Amygdala (tissue), 56 donors: ENCODE measurements around the gene DOC2A.

ENCODE experiments used
- DNase-seq, 56 donors: peaks; one replicate each; lab custom pipeline; 2025; lab: John Stamatoyannopoulos, UW

Gene DOC2A

DNA sequence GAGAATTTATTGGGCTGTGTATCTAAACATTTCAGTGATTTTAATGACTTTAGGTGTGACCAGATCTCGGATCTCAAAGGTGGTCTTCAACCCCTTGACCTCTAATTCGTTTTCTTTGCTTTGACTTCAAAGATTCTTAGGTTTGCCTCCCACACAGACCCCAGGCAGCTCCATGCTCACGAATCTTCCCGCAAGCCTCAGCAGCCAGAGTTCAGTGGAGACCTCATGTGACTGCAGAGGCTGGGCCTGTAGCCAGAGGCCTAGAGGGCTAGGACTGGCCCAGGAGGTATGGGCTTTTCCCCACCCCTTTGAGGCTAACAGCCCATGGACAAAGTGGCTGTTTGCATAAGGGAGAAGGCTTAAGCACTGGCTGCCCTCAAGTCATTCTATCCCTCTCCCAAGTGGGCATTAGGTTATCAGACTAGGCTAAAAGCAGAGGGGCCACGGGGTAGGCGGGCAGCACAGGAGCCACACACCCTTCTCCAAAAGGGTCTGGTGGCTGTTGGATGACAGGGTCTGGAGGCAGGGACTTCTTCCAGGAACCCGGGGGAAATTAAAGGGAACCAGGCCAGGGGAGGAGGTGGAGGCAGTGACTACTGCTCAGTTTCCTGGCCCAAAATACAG, 18.4 kb downstream of the DOC2A start:
- no peak for DNase-seq

DNA sequence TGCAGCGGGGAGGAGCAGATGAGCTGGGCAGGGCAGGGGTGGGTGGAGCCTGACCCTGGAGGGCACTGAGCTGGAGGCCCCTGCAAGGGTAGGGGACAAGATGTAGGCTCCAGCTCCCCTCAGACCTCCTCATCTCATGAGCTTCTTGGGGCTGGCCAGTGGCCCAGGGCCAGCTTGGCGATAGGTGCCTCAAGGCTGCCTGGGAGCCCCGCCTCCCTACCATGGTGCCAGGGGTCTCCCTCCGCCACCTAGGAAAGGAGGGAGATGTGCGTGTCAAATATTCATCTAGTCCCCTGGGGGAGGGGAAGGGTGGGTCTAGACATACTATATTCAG, 19.3 kb downstream of the DOC2A start:
- no peak for DNase-seq

DNA sequence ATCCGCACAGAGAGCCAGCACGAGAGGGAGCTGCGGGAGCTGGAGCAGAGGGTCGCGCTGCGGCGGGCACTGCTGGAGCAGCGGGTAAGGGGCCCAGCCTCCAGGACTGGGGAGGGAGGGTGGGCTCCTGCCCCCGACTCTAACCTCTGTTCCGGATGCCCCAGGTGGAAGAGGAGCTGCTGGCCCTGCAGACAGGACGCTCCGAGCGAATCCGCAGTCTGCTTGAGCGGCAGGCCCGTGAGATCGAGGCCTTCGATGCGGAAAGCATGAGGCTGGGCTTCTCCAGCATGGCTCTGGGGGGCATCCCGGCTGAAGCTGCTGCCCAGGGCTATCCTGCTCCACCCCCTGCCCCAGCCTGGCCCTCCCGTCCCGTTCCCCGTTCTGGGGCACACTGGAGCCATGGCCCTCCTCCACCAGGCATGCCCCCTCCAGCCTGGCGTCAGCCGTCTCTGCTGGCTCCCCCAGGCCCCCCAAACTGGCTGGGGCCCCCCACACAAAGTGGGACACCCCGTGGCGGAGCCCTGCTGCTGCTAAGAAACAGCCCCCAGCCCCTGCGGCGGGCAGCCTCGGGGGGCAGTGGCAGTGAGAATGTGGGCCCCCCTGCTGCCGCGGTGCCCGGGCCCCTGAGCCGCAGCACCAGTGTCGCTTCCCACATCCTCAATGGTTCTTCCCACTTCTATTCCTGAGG, 19.8 kb downstream of the DOC2A start:
- no peak for DNase-seq

DNA sequence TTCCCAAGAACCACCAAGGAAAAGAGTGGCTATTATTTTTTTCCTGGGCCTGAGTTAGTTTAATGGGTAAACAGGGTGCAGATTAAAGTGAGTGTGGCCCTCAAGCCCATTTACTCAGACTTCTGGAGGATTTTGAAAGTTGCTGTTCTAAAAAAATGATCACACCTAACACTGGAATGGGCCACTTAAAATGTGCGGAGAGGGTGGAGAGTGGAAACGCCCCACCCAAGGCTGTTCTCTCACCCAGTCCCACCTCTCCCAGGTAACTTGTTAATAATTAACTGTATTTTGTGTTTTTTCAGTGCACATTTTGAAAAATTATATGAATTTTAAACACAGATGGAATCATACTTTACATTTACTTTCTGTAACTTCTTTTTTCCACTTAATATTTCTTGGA, 20.8 kb downstream of the DOC2A start:
- no peak for DNase-seq

DNA sequence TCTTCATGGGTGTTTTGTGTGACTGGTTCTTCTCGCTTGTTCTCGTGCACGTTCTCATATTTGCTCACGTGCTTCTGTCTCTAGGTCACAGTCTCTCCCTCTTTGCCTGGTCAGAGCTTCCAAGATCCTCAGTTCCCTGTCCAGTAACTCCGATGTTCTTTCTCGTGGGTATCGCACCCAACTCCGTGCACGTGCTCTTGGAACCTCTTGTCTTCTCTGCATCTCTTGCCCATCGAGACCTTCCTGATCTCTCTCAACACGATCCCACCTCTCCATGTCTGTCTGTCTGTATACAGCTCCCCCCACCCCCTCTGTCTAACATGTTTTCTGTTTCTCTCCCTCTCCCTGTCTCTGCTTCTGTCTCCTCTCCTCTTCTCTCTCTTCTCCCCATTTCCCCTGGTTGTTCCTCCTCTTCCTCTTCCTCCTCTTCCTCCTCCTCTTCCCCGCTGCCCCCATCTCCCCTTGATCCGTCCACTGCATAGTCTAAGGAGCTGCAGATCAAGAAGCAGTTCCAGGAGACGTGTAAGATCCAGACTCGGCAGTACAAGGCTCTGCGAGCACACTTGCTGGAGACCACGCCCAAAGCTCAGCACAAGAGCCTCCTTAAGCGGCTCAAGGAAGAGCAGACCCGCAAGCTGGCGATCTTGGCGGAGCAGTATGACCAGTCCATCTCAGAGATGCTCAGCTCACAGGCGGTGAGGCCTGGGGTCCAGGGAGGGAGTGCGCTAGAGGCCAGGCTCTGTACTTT, 21.5 kb downstream of the DOC2A start:
- no peak for DNase-seq

DNA sequence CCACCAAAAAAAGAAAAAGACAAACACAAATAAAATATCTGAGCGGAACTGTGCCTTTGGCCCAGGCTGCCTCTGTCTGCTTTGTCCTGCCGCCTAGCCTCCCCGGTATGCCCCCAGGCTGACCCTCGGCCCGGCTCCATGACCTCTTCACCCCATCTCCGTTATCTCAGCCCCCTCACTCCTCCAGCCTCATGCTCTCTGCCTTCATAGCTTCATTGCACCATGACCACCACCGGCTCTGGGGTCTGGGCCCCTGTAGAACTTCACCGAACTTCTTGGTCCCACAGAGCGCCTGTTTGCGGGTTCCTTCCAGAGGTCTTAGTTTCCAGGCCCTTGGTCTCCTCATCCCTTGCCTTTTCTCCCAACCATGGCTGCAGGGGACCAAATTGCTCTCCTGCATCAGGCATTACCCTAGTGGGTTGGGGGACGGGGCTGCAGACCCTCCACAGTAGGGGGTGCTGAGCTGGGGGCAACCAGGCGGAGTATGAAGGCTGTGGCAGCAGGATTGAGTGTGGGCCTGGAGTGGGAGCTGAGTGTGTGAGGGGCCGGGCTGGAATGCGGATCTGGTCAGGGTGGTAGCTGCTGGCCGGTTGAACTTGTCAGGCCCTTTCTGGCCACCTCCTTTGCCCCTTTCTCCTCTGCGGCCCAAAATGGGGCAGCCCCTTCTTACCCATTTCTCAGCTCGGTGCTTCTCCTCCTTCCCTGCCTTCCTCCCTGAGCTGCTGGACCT, 22.3 kb downstream of the DOC2A start:
- DNase-seq: no peak

DNA sequence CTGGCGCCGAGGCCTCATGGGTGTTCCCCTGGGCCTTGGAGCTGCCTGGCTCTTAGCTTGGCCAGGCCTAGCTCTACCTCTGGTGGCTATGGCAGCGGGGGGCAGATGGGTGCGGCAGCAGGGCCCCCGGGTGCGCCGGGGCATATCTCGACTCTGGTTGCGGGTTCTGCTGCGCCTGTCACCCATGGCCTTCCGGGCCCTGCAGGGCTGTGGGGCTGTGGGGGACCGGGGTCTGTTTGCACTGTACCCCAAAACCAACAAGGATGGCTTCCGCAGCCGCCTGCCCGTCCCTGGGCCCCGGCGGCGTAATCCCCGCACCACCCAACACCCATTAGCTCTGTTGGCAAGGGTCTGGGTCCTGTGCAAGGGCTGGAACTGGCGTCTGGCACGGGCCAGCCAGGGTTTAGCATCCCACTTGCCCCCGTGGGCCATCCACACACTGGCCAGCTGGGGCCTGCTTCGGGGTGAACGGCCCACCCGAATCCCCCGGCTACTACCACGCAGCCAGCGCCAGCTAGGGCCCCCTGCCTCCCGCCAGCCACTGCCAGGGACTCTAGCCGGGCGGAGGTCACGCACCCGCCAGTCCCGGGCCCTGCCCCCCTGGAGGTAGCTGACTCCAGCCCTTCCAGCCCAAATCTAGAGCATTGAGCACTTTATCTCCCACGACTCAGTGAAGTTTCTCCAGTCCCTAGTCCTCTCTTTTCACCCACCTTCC, 23.3 kb downstream of the DOC2A start:
- DNase-seq: no peak

DNA sequence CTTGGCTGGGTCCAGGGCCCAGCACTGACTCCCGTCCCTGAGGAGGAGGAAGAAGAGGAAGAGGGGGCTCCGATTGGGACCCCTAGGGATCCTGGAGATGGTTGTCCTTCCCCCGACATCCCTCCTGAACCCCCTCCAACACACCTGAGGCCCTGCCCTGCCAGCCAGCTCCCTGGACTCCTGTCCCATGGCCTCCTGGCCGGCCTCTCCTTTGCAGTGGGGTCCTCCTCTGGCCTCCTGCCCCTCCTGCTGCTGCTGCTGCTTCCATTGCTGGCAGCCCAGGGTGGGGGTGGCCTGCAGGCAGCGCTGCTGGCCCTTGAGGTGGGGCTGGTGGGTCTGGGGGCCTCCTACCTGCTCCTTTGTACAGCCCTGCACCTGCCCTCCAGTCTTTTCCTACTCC, 23.9 kb downstream of the DOC2A start:
- DNase-seq: no peak

DNA sequence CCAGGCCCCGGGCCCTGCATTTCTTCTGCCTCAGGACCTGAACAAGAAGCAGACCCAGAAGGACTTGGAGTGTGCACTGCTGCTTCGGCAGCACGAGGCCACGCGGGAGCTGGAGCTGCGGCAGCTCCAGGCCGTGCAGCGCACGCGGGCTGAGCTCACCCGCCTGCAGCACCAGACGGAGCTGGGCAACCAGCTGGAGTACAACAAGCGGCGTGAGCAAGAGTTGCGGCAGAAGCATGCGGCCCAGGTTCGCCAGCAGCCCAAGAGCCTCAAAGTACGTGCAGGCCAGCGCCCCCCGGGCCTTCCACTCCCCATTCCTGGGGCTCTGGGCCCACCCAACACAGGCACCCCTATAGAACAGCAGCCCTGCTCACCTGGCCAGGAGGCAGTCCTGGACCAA, 24.6 kb downstream of the DOC2A start:
- no peak for DNase-seq

DNA sequence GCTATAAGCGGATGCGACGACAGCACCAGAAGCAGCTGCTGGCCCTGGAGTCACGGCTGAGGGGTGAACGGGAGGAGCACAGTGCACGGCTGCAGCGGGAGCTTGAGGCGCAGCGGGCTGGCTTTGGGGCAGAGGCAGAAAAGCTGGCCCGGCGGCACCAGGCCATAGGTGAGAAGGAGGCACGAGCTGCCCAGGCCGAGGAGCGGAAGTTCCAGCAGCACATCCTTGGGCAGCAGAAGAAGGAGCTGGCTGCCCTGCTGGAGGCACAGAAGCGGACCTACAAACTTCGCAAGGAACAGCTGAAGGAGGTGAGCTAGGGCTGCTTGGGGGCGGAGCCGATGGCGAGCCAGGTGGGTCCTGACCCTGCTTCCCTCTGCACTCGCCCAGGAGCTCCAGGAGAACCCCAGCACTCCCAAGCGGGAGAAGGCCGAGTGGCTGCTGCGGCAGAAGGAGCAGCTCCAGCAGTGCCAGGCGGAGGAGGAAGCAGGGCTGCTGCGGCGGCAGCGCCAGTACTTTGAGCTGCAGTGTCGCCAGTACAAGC, 25.5 kb downstream of the DOC2A start:
- DNase-seq: no peak

DNA sequence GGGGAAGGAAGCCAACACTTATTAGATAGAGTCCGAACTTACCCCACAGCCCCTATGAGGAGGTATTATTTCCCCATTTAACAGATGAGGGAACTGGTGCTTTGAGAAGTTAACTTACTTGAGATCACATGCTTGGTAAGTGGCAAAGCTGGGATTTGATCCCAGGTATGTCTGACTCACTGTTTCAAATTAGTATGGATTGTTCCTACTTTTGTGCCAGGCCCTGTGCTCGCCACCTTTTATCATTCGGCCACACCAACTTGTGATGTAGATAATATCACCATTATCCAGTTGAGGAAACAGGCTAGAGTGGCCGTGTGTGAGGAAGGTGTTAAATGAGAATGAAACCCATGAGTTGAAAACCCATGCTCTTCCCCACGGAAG, 26.1 kb downstream of the DOC2A start:
- no peak for DNase-seq

DNA sequence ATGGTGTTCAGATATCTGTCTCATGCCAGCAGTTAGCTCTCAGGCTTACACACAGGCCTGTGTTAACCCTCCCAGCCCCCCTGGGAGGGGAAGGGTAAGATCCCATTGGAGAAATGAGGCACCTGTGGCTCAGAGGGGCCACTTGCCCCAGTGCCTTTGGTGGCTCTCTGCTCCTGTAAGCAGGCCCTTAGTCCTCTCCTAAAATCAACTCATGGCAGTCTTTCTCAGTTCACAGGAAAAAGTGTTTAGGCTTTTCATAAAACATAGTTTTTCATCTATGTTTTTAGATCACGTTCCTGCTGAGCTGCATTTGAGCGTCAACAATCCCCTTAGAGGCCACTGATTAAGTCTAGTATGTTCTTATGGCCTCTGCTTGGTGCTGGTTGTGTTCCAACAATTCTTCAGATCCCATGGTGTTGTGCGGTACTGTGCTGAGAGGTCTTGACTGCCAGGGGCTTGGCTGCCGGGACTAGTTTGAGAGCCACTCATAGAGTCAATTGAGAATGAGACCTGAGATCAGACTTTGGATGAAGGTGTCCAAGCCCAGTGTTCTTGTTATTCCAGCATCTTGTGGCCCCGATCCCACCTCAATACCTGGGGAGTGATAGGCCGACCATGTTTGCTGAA, 26.6 kb downstream of the DOC2A start:
- DNase-seq: no peak

DNA sequence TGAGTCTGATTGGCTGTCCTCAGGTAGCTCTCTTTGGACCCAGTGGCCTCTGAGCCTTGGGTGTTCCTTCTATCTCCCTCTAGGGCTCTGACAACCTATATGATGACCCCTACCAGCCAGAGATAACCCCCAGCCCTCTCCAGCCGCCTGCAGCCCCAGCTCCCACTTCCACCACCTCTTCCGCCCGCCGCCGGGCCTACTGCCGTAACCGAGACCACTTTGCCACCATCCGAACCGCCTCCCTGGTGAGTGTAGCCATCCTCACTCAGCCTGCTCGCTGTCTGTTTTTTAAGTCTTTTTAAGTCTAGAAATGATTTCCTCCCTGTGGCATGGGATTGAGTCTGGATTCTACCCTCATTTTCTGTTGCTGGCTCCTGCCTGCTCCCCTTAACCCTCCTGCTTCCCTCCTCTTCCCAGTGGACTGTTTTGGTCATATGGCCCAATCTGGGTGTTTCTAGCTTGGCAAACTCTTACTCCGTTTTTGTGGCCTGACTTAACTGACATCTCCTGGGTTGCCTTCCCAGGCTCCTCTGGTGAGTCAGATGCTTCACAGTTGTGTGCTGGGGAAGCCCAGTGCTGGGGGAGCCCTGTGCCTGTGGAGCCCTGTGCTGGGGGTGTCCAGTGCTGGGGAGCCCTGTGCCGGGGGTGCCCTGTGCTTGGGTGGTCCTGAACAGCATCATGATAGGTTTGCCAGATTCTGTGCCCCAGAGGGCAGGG, 27.2 kb downstream of the DOC2A start:
- DNase-seq: no peak

DNA sequence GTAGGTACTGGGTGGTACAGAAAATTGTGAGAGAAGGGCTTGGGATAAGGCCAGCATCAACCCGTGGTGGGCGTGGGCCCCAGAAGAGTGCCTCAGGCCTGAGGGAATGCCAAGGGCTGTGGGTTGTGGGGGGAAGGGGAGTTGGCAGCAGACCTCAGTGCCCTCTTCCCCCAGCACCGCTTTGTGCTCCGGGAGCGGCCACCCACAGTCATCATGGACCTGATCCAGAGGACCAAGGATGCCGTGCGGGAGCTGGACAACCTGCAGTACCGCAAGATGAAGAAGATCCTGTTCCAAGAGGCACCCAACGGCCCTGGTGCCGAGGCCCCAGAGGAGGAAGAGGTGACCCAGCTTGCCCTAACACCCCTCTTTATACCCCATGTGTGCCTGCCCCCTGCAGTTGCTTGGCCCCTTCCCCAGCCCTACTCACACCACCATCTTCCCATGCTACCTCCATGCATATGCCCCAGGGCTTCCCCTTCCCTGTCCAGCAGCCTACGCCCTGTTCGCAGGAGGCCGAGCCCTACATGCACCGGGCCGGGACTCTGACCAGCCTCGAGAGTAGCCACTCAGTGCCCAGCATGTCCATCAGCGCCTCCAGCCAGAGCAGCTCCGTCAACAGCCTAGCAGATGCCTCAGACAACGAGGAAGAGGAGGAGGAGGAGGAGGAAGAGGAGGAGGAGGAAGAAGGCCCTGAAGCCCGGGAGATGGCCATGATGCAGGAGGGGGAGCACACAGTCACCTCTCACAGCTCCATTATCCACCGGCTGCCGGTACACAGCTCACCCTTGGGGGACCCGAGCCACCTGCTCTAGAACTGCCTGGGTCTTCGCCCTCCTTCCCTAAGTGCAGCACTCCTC, 28.0 kb downstream of the DOC2A start:
- no peak for DNase-seq

DNA sequence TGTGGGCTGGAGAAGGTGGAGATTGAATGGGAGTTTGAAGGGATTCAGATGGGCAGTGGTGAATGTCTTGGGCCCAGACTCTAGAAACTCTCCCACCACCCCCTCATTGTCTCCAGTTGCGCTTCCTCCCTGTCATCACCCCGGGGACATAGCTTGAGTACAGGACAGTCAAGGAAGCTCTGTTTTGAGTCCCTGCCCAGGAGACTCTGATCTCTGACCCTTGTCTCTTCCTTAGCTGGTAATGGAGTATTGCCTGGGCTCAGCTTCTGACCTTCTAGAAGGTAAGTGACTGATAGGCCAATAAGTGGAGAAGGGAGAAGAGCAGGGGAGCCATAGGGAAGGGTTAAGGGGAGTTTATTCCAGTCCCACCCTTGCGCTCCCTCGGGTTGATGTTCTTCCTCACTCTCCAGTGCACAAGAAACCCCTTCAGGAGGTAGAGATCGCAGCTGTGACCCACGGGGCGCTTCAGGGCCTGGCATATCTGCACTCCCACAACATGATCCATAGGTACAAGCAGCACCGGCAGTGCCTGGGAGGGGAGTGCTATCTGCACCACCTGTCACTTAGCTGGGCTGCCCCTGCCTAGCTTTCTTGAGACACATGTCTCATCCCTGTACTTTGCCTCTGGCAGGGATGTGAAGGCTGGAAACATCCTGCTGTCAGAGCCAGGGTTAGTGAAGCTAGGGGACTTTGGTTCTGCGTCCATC, 32.1 kb downstream of the DOC2A start:
- DNase-seq: no peak

DNA sequence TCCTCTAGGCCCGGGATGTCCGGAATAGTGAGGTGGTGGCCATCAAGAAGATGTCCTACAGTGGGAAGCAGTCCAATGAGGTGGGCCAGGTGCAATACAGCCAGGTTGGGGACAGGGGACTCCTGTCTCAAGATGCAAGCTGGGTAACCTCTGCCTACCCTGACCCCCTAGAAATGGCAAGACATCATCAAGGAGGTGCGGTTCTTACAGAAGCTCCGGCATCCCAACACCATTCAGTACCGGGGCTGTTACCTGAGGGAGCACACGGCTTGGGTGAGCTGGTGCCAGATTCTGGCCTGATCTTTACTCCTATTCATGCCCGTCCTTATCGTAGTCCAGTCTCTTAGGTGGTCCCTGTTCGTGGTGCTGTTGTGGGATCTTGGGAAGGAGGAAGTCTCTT, 32.7 kb downstream of the DOC2A start:
- no peak for DNase-seq

DNA sequence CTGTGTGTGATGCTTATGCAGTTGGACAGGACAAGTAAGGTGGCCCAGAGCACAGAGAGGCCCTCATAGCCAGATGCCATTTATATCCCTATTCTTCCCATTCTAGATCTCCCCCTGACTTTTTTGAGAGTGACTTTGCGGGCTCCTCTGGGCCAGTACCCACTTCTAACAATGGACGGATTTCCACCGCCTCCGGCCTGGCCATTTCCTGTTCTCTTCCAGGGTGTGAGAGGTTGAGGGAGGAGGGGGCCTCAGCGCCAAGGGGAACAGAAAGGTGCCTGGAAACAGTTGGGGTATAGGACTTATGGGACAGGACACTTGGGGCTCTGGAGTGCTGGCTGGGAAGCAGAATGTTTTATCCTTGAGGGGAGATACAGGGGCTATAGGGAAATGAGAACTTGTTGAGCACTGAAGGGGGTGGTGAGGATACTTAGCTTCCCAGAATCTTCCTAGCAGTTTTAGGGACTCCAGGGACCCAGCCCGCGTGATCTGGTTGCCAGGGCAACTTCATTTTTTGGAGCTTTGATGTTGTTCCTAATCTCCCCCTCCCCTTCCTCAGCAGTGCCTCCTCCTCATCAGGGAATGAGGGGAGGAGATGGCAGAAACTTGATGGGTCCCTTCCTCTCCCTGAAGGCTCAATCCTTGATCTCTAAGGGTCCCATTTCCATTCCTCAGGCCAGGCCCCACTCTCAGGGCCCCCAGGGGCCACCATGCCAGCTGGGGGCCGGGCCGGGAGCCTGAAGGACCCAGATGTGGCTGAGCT, 33.6 kb downstream of the DOC2A start:
- no peak for DNase-seq
